ENCODE measurements around the gene FMN1.

The FMN1 gene

DNA sequence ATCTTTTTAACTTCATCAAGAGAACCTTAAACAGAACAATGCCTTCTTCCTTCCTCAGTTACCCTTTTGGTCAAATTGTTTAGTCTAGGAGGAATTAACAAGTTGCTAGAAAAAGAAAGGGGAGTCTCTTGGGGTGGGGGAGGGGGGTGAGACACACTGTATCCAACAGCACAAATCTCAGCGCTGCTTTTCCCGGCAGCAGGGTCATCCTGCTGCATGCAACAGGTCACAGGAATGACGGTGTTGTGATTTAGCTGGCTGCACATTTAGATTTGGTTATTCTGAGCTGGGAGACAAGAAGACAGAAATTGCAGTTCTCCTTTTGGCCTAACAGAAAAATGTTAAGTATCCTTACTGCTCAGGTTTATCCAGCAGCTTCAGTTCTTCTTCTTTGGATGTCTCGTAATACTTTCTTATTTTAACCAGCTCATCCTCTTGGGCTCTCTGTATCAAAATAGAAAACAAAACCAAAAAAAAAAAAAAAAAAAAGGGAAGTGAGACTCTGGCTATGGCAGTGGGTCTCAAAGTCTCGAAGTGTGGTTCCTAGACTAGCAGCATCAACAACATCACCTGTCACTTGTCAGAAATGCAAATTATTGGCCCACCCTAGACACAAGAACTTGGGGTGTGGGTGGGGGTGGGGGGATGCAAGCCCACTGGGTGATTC is 286.2 kb downstream of the FMN1 start:
- DNase-seq = peak; percentile 98

GRCh38 chr15:32905481-32905880 is 289.0 kb downstream of the FMN1 start:
- no peak for DNase-seq

DNA sequence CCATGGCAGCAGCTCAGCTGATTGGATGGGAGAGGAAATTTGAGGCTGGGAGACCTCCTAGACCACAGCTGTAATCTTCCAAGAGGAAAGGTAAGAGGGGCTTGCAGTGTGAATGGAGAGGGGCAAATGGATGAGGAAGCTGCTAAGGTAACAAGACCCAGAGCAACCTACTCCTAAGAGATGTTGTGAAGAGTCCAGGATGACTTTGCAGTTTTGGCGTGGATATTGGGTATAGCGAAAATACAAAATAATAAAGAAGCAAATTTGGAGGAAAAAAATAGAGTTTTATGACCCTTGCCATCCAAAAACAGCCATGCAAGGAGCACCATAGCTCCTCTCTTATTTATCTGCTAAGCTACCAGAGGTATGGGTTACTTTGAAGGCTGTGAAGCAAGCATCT is 290.1 kb downstream of the FMN1 start:
- DNase-seq = no peak

- DNase-seq = peak; percentile 27
Observed at GRCh38 chr15:32903591-32904290, 290.8 kb downstream of the FMN1 start.

- DNase-seq = no peak
Observed at GRCh38 chr15:32901995-32902394, 292.5 kb downstream of the FMN1 start.

GRCh38 chr15:32901192-32901591 is 293.3 kb downstream of the FMN1 start:
- no peak for DNase-seq

DNA sequence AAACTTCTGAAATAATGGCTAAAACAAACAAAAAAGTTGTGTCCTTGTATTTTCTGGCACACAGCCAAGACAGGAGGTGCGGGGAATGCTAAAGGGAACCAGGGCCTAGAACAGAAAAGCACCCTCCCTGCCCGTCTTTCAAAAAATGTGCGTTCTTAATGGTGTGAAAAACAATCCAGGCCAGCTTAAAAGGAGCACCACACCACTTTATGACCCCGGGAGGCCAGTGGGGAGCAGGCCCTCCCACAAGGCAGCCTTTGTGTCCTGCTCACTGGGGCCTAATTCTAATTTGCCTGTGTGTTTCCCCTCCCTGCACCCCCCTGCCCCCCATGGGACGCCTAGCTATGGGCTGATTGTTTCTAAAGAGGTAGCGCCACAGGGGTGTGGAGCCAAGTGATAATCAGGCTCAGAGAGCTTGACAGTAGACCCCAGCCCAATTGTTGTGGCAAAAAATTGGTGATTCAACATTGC is 295.4 kb downstream of the FMN1 start:
- DNase-seq = no peak

DNA sequence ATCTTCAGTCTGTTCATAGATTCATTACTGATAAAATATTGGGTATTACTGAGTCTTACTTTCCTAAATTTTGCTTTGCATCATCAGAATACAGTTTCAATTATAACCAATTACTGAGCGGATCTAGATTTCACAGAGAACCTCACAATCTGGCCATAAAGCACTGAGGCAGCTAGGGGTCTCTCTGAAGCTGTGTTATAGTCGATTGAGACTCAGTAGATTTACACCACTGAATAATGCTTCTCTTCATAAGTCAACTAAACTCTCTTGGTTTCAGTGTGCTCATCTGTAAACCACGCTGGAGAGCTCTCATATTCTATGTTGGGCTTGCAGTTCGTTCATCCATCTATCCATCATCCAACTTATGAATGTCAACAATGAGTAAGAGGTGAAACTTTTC is 296.1 kb downstream of the FMN1 start:
- DNase-seq = no peak

- peak; percentile 23 for DNase-seq
Observed at GRCh38 chr15:32893421-32893820, 301.1 kb downstream of the FMN1 start.

GRCh38 chr15:32889214-32889613 is 305.3 kb downstream of the FMN1 start:
- no peak for DNase-seq

DNA sequence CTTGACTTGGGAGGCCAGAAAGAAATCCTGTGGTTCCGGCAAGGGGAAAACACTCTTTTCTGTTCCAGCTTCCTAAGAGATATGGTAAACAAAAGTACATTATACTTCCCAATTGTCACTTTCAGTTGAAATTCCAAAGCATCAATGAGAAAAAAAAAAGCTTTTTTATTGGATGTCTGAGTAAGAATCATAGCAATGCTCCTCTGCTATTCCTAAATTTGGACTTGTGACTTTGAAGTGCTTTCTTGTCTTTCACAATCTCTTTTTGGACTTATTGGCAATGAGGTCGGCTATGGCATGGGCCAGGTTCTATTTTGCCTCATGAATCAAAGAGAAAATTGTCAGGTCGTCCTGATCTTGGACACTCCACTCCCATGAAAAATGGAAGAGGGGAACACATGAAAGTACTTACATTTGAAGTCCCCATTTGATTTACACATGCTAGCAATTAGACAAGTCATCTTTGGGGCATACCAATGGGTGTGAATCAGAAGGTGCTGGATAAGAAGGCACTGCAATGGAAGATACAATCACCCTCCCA is 306.2 kb downstream of the FMN1 start:
- no peak for DNase-seq

DNA sequence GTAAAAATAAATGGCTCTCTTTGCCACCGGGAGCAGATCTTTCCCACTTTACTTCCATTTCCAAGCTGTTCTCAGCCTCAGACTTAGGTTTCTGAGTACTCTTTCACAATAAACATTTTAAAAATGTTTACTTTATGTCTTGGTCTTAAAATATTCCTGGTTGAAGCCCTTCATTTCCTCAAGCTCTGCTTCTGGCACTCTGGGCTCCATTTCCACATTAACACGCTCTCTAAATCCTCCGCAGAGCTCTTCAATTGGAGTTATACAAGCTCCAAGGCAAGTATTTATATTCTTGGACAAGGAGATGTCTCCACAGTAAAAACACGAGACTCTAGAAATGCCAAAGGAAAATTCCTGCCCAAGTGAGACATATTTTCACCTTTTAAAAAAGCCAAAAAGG is 307.4 kb downstream of the FMN1 start:
- no peak for DNase-seq

DNA sequence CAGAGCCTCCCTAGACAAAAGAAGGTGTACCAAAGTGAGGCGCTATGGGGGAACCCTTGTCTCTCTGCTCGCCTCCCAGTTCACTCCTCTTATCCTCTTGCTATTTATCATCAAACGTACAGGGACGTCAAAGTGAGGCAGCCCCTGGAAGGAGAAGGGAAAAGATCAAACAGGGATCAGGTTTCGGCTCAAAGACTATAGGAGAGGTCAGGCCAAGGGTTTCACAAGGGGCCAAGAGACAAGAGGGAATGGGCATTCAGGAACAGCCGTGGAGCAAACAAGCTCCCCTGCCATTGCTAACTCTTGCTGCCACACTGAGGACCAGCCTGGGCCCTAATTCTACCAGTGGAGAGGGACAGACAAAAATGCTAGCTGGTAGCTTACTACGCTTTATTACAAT is 308.1 kb downstream of the FMN1 start:
- DNase-seq = no peak

- DNase-seq = no peak
Observed at GRCh38 chr15:32885713-32886112, 308.8 kb downstream of the FMN1 start.

DNA sequence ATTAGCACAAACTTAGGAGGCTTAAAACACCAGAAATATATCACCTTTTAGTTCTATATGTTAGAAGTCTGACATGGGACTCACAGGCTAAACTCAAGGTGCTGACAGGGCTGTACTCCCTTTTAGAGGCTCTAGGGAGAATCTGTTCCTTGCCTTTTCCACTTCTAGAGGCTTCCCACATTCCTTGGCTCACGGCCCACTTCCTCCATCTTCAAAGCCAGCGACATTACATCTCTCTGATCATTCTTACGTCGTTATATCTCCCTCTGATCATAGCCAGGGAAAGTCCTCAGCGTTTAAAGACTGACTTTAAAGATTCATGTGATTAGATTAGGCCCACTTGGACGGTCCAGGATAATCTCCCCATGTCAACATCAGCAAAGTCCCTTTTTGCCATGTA is 310.4 kb downstream of the FMN1 start:
- no peak for DNase-seq

DNA sequence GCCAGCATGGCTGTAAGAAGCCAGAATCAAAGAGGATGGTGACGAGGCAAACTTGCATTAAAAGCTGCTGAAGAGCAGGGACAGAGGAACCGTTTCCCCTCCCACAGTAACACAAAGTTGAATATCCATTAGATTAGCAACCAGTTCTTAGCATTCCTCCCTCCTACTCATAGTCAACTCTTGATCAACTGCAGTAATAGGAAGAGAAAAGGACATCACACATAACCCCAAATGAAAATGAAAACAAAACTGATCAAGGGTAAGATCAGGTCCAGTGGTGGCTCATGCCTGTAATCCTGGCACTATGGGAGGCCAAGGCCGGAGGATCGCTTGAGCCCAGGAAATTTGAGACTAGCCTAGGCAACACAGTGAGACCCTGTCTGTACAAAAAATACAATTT is 311.6 kb downstream of the FMN1 start:
- no peak for DNase-seq

GRCh38 chr15:32881528-32881927 is 313.0 kb downstream of the FMN1 start:
- no peak for DNase-seq

GRCh38 chr15:32880642-32881041 is 313.9 kb downstream of the FMN1 start:
- DNase-seq = no peak

DNA sequence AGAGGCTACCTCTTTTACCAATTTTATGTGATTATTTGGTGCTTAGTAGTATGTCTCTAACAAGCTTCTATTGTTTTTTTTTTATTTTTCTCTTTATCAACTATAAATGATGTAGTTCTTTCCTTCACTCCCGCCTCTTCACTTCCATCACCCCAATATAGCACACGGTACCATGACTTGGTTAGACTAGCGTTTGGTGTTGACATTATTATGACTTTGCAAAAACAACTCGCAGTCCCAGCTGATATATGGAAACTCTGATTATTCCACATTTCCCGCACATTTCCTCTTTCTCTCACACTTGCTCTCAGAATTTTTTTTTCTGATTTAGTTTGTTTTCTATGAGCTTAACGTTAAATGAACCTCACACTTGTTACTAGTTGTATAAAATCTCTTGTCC is 314.5 kb downstream of the FMN1 start:
- DNase-seq = no peak

- no peak for DNase-seq
Observed at GRCh38 chr15:32878869-32879805, 315.4 kb downstream of the FMN1 start.

DNA sequence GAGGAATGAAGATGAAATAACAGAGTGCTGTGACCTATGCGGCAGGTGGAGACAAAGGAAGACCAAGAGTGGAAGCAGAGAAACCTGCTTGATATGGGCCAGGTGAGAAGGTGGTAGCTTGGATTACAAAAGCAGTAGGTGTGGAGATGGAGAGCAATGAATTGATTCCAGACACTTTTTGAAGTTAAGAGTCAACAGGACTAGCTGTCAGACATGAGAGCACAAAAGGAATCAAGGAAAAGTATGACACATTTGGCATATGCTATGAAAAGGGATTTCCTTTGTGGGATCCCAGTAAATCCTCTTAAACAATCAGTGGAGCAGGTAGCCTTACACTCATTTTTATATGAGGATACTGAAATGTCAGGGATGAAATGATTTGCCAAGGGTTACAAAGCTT is 316.2 kb downstream of the FMN1 start:
- no peak for DNase-seq

- no peak for DNase-seq
Observed at GRCh38 chr15:32877252-32878019, 317.1 kb downstream of the FMN1 start.

All from MV-4-11 (cell line).